ENCODE results near the gene SLC36A1. TPM values are rescaled to one million over a fixed set of nuclear protein-coding genes. Genes with fewer than 3 reads are reported as not detected.

Gene SLC36A1
- total and polyA plus RNA-seq, 2 donors (not counting 3 experiments of a cell fraction or from before 2014, with no cell fraction given), result 11.8 to 14.5 TPM

DNA sequence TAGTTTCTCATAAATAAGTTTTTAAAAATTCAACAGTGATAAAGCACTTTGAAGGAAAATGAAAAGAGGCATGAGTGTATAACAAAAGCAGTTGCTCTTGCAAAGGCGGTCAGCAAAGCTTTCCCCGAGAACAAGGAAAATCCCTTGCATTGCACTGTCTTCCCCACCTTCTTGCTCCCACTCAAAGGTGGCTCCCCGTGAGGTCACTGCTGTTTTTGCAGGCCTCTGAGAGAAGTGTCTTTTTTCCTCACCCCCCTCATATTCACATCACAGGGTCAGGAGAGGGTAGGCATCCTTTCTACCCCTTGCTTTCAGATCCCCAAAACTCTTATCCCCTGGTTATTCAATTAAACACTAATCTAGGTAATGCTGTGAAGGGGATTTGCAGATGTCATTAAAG, 15.2 kb upstream of the SLC36A1 start:
- DNase-seq (ENCODE audit: low read depth, low spot score) (no peak), FAIRE-seq (no peak)
- H3K36me3 ChIP-seq (ENCODE audit: control insufficient read depth in 2 of 2, extremely low read depth in 1 of 2, insufficient read depth in 2 of 2, low read length in 2 of 2), result no peaks in the 10 kb centered on the region
- no peaks in the 10 kb centered on the region for H3K4me1 ChIP-seq (ENCODE audit: control insufficient read depth, extremely low read depth, insufficient read depth, low read length)
- no peaks in the 10 kb centered on the region for H4K20me1 ChIP-seq (replicated peaks; ENCODE audit: control insufficient read depth, extremely low read depth, insufficient read depth, low read length)
- H3K9me3 ChIP-seq (replicated peaks; ENCODE audit: control insufficient read depth, insufficient read depth, low read length), result no peaks in the 10 kb centered on the region
- no peak overlapping the region for H3K27ac ChIP-seq (ENCODE audit: insufficient read depth, low read depth, low read length)
- TF ChIP-seq, protein P1, sequence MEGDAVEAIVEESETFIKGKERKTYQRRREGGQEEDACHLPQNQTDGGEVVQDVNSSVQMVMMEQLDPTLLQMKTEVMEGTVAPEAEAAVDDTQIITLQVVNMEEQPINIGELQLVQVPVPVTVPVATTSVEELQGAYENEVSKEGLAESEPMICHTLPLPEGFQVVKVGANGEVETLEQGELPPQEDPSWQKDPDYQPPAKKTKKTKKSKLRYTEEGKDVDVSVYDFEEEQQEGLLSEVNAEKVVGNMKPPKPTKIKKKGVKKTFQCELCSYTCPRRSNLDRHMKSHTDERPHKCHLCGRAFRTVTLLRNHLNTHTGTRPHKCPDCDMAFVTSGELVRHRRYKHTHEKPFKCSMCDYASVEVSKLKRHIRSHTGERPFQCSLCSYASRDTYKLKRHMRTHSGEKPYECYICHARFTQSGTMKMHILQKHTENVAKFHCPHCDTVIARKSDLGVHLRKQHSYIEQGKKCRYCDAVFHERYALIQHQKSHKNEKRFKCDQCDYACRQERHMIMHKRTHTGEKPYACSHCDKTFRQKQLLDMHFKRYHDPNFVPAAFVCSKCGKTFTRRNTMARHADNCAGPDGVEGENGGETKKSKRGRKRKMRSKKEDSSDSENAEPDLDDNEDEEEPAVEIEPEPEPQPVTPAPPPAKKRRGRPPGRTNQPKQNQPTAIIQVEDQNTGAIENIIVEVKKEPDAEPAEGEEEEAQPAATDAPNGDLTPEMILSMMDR (IDR thresholded peaks at IDR 0.05; ENCODE audit: extremely low read depth in 1 of 2, insufficient read depth in 1 of 2, low read depth in 1 of 2, low read length in 2 of 2), result no peak
- no peak for TF ChIP-seq GATA2 (IDR thresholded peaks at IDR 0.05; ENCODE audit: insufficient read depth, insufficient read length, low read depth, low read length)
- TF ChIP-seq EZH2 (IDR thresholded peaks at IDR 0.05; ENCODE audit: borderline replicate concordance, low read depth, low read length, severe bottlenecking), result no peak
- no peak for TF ChIP-seq POLR2AphosphoS5 (IDR thresholded peaks at IDR 0.05; ENCODE audit: insufficient read depth, low read depth, low read length)
- no peak for TF ChIP-seq POLR2A (IDR thresholded peaks at IDR 0.05; ENCODE audit: low read depth, low read length)
- no peak for TF ChIP-seq MYC (IDR thresholded peaks at IDR 0.05; ENCODE audit: low read depth, low read length)
- TF ChIP-seq JUN (IDR thresholded peaks at IDR 0.05; ENCODE audit: borderline replicate concordance, insufficient read depth, insufficient read length, low read depth), result no peak
- no peak for TF ChIP-seq FOS (IDR thresholded peaks at IDR 0.05; ENCODE audit: borderline replicate concordance, insufficient read depth, low read length)
- TF ChIP-seq, protein P2, sequence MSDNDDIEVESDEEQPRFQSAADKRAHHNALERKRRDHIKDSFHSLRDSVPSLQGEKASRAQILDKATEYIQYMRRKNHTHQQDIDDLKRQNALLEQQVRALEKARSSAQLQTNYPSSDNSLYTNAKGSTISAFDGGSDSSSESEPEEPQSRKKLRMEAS (IDR thresholded peaks at IDR 0.05; ENCODE audit: insufficient read depth, insufficient read length), result no peak
- no peak overlapping the region for H3K4me2 ChIP-seq (ENCODE audit: insufficient read depth, low read length)
- H3K79me2 ChIP-seq (ENCODE audit: control insufficient read depth, insufficient read depth, low read length), result no peaks in the 10 kb centered on the region
- no peak overlapping the region for H3K9ac ChIP-seq (replicated peaks; ENCODE audit: extremely low read depth, insufficient read depth, low read length)
- dilution Hi-C loops (cut with MboI; ENCODE audit: extremely low pct_ligation_motif_present, low sequenced_read_pairs), result no loop called here
- no peak overlapping the region for H3K4me3 ChIP-seq (replicated peaks in 1 of 3; ENCODE audit: insufficient read depth in 1 of 3, low read depth in 1 of 3, low read length in 3 of 3)
- intact Hi-C loops (cut with micrococcal nuclease), result no loop called here
- POLR2A ChIA-PET, result no interaction called here
- no peak overlapping the region for H2AFZ ChIP-seq (ENCODE audit: low read depth, low read length)
- CTCF ChIA-PET, result no interaction called here
- H3K27me3 ChIP-seq (ENCODE audit: control insufficient read depth in 2 of 2, insufficient read depth in 2 of 2, low read length in 2 of 2), result peaks cover 4 to 10% of the 10 kb centered on the region in 2 experiments
- no TSS peak for BruUV-seq (replicated peaks)
- H3K9me1 ChIP-seq (replicated peaks; ENCODE audit: control insufficient read depth, extremely low read depth, insufficient read depth, low read length), result no peaks in the 10 kb centered on the region

Measured in endothelial cell of umbilical vein (primary cell).